Ascending aorta (tissue), 2 donors: ENCODE results near the gene MNS1. TPM values are rescaled to one million over a fixed set of nuclear protein-coding genes. Genes with fewer than 3 reads are reported as not detected.
A peak's percentile ranks its signal among the peaks of the same experiment; 100 is the strongest.

Experiments used
- DNase-seq, 2 donors: peaks; one replicate each; pipeline ENCODE4 v3.0.0-alpha.2; 2019; ENCODE audit warnings: low spot score in 2 of 2
- H3K27ac ChIP-seq, 2 donors: fragments of 200-600 bp; sonication (generic); one replicate each; pipeline ENCODE4 v1.5.1; 2016 to 2017; ENCODE audit warnings: mild to moderate bottlenecking in 1 of 2
- H3K27me3 ChIP-seq: fragments of 200-600 bp; sonication (generic); one replicate; pipeline ENCODE4 v1.5.1; 2017
- H3K36me3 ChIP-seq, 2 donors: fragments of 200-600 bp; sonication (generic); one replicate each; pipeline ENCODE4 v1.5.1; 2016
- H3K4me1 ChIP-seq, 2 donors: fragments of 200-600 bp; sonication (generic); one replicate each; pipeline ENCODE4 v1.5.1; 2016 to 2017; ENCODE audit warnings: mild to moderate bottlenecking in 1 of 2
- H3K4me3 ChIP-seq, 2 donors: fragments of 200-600 bp; sonication (generic); one replicate each; pipeline ENCODE4 v1.5.1; 2016 to 2017; ENCODE audit warnings: mild to moderate bottlenecking in 1 of 2
- H3K9me3 ChIP-seq, 2 donors: fragments of 200-600 bp; sonication (generic); one replicate each; pipeline ENCODE4 v1.5.1; 2016
- intact Hi-C: fragments of 100-400 bp; cut with DNase I; formaldehyde crosslinking; loops from one replicate; pipeline ENCODE4 v1.15.1; 2023
- total RNA-seq: library from RNA; depleted of rRNA; stranded (reverse); fragments of >200 nt; gene quantifications from one replicate; pipeline ENCODE4 v1.1.0, GENCODE V29; 2016
- TF ChIP-seq, protein P1 (sequence below), 3 experiments: fragments of 200-600 bp in 2 of 3; fragments of 450-650 bp in 1 of 3; sonication (generic) in 2 of 3; IDR thresholded peaks; one replicate each; pipeline ENCODE4 v1.5.1; 2016 to 2019; ENCODE audit warnings: antibody characterized with exemption in 3 of 3, mild to moderate bottlenecking in 1 of 3, moderate library complexity in 1 of 3

The MNS1 gene
- total RNA-seq, 1 donor from 2014 or later = 0.43 TPM

DNA sequence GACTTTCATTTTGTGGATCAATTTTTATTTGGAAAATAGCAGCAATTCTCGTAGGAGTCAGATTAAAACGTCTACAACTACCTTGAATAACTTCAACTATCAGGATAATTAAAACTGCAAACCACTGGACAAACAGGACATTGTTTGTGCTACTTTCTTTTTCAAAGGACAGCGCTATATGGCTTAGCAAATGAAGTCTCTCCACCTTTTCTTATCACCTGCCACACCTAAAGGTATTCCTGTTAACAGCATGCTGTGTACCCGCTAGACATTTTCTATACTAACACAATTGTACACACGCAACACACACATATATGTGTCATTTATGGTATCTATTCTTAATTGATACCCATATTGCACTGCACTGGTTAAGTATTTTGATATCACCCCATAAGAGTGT is 19.2 kb downstream of the MNS1 start:
- Histone ChIP-seq H3K27me3 (no peaks in the 10 kb centered on the region), H3K4me3 (no peak overlapping the region), H3K9me3 (no peaks in the 10 kb centered on the region), H3K27ac (no peak overlapping the region), H3K4me1 (no peaks in the 10 kb centered on the region), H3K36me3 (no peaks in the 10 kb centered on the region)
- TF ChIP-seq, protein P1, sequence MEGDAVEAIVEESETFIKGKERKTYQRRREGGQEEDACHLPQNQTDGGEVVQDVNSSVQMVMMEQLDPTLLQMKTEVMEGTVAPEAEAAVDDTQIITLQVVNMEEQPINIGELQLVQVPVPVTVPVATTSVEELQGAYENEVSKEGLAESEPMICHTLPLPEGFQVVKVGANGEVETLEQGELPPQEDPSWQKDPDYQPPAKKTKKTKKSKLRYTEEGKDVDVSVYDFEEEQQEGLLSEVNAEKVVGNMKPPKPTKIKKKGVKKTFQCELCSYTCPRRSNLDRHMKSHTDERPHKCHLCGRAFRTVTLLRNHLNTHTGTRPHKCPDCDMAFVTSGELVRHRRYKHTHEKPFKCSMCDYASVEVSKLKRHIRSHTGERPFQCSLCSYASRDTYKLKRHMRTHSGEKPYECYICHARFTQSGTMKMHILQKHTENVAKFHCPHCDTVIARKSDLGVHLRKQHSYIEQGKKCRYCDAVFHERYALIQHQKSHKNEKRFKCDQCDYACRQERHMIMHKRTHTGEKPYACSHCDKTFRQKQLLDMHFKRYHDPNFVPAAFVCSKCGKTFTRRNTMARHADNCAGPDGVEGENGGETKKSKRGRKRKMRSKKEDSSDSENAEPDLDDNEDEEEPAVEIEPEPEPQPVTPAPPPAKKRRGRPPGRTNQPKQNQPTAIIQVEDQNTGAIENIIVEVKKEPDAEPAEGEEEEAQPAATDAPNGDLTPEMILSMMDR (IDR thresholded peaks at IDR 0.05) = no peak
- no peak for DNase-seq
- intact Hi-C loops = no loop called here

DNA sequence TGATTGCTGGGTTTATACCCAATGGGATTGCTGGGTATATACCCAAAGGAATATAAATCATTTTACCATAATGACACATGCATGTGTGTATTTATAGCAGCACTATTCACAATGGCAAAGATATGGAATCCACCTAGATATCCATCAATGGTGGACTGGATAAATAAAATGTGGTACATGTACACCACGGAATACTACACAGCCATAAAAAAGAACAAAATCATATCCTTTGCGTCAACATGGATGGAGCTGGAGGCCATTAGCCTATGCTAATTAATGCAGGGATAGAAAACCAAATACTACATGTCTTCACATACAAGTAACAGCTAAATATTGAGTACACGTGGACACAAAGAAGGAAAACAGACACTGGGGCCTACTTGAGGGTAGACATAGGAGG is 22.6 kb downstream of the MNS1 start:
- H3K27me3 ChIP-seq = no peaks in the 10 kb centered on the region
- TF ChIP-seq, protein P1 (IDR thresholded peaks at IDR 0.05) = no peak
- no peaks in the 10 kb centered on the region for H3K36me3 ChIP-seq
- H3K4me1 ChIP-seq = no peaks in the 10 kb centered on the region
- no peak overlapping the region for H3K4me3 ChIP-seq
- intact Hi-C loops = no loop called here
- no peaks in the 10 kb centered on the region for H3K9me3 ChIP-seq
- no peak for DNase-seq
- no peak overlapping the region for H3K27ac ChIP-seq

DNA sequence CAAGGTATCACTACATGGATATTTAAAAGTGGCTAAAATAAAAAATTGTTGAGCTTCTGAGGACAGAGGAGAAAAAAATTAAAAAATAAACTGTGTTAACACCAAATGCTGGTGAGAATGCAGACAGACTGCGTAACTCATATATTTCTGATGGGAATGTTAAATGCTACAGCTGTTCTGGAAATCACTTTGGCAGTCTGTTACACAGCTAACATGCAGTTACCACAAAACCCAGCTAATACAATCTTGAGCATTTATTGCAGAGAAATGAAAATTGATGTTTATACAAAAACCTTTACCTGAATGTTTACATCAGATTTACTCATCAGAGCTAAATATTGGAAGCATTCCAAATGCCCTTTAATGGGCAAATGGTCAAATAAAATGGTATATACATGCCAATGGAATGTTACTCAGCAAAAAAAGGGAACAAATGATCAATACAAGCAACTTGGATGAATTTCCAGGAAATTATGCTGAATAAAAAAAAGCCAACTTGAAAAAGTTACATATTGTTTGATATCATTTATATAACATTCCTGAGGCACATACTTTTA is 24.6 kb downstream of the MNS1 start:
- no peak overlapping the region for H3K4me3 ChIP-seq
- H3K27me3 ChIP-seq = no peaks in the 10 kb centered on the region
- no peak for DNase-seq
- intact Hi-C loops = no loop called here
- TF ChIP-seq, protein P1 (IDR thresholded peaks at IDR 0.05) = no peak
- H3K27ac ChIP-seq = no peak overlapping the region
- H3K9me3 ChIP-seq = no peaks in the 10 kb centered on the region
- H3K36me3 ChIP-seq = no peaks in the 10 kb centered on the region
- no peaks in the 10 kb centered on the region for H3K4me1 ChIP-seq

DNA sequence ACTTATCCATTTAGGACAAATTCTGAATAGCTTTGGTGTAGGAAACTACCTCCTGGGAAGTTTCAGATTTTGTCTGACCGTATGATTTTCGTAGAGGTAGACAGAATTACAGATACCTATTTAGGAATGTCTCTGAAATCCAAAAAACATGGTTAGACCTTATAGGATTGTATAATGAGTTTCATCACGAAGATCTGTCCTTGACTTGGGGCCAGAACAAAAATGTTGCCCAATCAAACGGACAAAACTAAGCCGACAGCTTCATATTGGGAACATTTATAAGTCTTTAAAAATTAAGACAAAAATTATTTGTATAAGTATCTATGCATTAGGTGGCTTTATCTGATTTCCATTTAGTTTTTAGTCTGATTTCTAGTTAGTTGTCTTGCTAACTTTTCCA is 32.6 kb downstream of the MNS1 start:
- no peak overlapping the region for H3K4me3 ChIP-seq
- DNase-seq = no peak
- H3K9me3 ChIP-seq = no peaks in the 10 kb centered on the region
- H3K27me3 ChIP-seq = no peaks in the 10 kb centered on the region
- TF ChIP-seq, protein P1 (IDR thresholded peaks at IDR 0.05) = no peak
- intact Hi-C loops = no loop called here
- H3K4me1 ChIP-seq = no peaks in the 10 kb centered on the region
- no peaks in the 10 kb centered on the region for H3K36me3 ChIP-seq
- no peak overlapping the region for H3K27ac ChIP-seq

DNA sequence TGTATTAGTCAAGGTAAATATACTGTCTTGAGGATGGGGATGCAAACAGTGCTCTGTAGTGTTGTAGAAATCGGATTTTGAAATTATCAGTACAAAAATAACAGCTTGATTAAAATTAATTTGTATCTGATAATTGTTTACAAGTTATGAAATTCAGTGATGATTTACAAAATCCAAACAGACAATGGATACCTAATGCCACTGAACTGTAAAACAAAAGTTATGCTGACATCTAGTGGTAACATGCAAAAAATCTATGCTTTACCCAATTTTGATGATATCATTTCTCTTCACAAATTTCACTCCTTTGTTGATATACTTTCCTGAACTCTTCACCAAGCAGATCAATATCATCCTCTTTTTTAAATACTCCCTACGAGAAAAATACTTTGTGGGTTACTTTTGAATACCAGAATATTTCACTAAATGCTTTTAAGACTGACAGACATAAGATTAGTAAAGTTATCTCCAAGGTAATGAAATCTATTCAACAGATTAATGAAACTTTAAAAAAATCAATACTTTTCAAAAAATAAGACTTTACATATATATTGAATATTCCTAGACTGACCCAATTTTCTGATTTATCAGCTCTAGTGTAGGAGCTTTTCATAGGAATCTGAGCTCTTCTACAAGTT is 36.0 kb downstream of the MNS1 start:
- intact Hi-C loops = loop anchor here (2.0 kb wide), 1 partner anchor 182 kb away; no protein-coding TSS in a partner anchor
- TF ChIP-seq, protein P1 (IDR thresholded peaks at IDR 0.05) = peak in 2 of 3 experiments; percentile 12 to 44
- no peaks in the 10 kb centered on the region for H3K9me3 ChIP-seq

More for the DNA sequence above, 36.0 kb downstream of the MNS1 start:
- DNase-seq = no peak
- no peak overlapping the region for H3K4me3 ChIP-seq
- no peaks in the 10 kb centered on the region for H3K36me3 ChIP-seq
- no peak overlapping the region for H3K27ac ChIP-seq
- H3K4me1 ChIP-seq = no peaks in the 10 kb centered on the region
- no peaks in the 10 kb centered on the region for H3K27me3 ChIP-seq
